GM21528 (cell line): ENCODE results near the gene DEGS1.

Source experiments
- ATAC-seq: cut with Tn5 transposase; IDR thresholded peaks from one replicate; pipeline ENCODE4 v1.9.1; 2021; ENCODE audit warnings: mild to moderate bottlenecking, moderate library complexity; ENCODE audit not compliant: unreplicated experiment, low FRiP score

Gene DEGS1

GRCh38 chr1:224212618-224213061 lies 29.6 kb downstream of the DEGS1 start:
- ATAC-seq: no peak

GRCh38 chr1:224213438-224214119 lies 30.5 kb downstream of the DEGS1 start:
- no peak for ATAC-seq

- ATAC-seq: no peak
These were observed 33.3 kb downstream of the DEGS1 start for GRCh38 chr1:224216382-224216781.

GRCh38 chr1:224217655-224218623 lies 34.9 kb downstream of the DEGS1 start:
- ATAC-seq: no peak

- no peak for ATAC-seq
These were observed 36.1 kb downstream of the DEGS1 start for GRCh38 chr1:224219011-224219611.

GRCh38 chr1:224219612-224220059 lies 36.6 kb downstream of the DEGS1 start:
- no peak for ATAC-seq

- ATAC-seq: no peak
These were observed 41.0 kb downstream of the DEGS1 start for GRCh38 chr1:224223819-224224714.

- ATAC-seq: no peak
These were observed 43.9 kb downstream of the DEGS1 start for GRCh38 chr1:224226849-224227502.

- ATAC-seq: no peak
These were observed 51.0 kb downstream of the DEGS1 start for GRCh38 chr1:224234017-224234416.

GRCh38 chr1:224235813-224236493 lies 52.9 kb downstream of the DEGS1 start:
- no peak for ATAC-seq

- ATAC-seq: no peak
These were observed 54.3 kb downstream of the DEGS1 start for GRCh38 chr1:224237119-224237881.

GRCh38 chr1:224238212-224238611 lies 55.2 kb downstream of the DEGS1 start:
- no peak for ATAC-seq

GRCh38 chr1:224238756-224239155 lies 55.7 kb downstream of the DEGS1 start:
- no peak for ATAC-seq
